H1 (cell line): ENCODE measurements around the gene NEK3. TPM values are rescaled to one million over a fixed set of nuclear protein-coding genes. Genes with fewer than 3 reads are reported as not detected.

Experiments
- CTCF ChIA-PET: fragments of 300-600 bp; sonication (Branson Sonifier 250); formaldehyde crosslinking; loops from one replicate; lab custom pipeline; 2021; ENCODE audit not compliant: partially characterized antibody; lab: Charles Lee
- POLR2A ChIA-PET: fragments of 300-600 bp; sonication (Branson Sonifier 250); formaldehyde crosslinking; loops from one replicate; lab custom pipeline; 2021; ENCODE audit warnings: inconsistent platforms; ENCODE audit not compliant: partially characterized antibody; lab: Charles Lee
- DNase-seq, 2 experiments: peaks; one replicate each; pipeline versions ENCODE4 v3.0.0 to v3.0.0-alpha.2; 2010 to 2022; ENCODE audit warnings: low spot score in 2 of 2, low read depth in 1 of 2, mixed read lengths in 1 of 2
- FAIRE-seq: peaks from 2 replicates; lab custom pipeline; 2011; peaks lifted over from hg19 to GRCh38; lab: Jason Lieb, UNC
- H2AFZ ChIP-seq: 2 replicates; pipeline ENCODE4 v1.8.1; 2012; ENCODE audit warnings: low read length, inconsistent platforms
- H2AK5ac ChIP-seq: 2 replicates; pipeline ENCODE4 v1.6.1; 2013; ENCODE audit warnings: low read depth, low read length
- H2BK120ac ChIP-seq: replicated peaks from 2 replicates; pipeline ENCODE3; 2013; ENCODE audit warnings: low read depth, low read length, inconsistent platforms
- H2BK12ac ChIP-seq: 2 replicates; pipeline ENCODE4 v1.6.1; 2013; ENCODE audit warnings: low read depth, low read length
- H2BK15ac ChIP-seq: 2 replicates; pipeline ENCODE4 v1.6.1; 2013; ENCODE audit warnings: low read length
- H2BK20ac ChIP-seq: 2 replicates; pipeline ENCODE4 v1.6.1; 2013; ENCODE audit warnings: low read length
- H2BK5ac ChIP-seq: 2 replicates; pipeline ENCODE4 v1.6.1; 2013; ENCODE audit warnings: low read depth, low read length
- H3K14ac ChIP-seq: 2 replicates; pipeline ENCODE4 v1.6.1; 2013; ENCODE audit warnings: inconsistent platforms; ENCODE audit not compliant: insufficient read length
- H3K18ac ChIP-seq: 2 replicates; pipeline ENCODE4 v1.6.1; 2013; ENCODE audit warnings: low read length; ENCODE audit errors: extremely low read depth
- H3K23ac ChIP-seq: 2 replicates; pipeline ENCODE4 v1.6.1; 2013; ENCODE audit warnings: inconsistent platforms; ENCODE audit not compliant: insufficient read length
- H3K23me2 ChIP-seq: 2 replicates; pipeline ENCODE4 v1.6.1; 2013; ENCODE audit warnings: low read depth, low read length
- H3K27ac ChIP-seq: 2 replicates; pipeline ENCODE4 v1.6.1; 2011; ENCODE audit warnings: low read depth, low read length, inconsistent platforms
- H3K27me3 ChIP-seq, 4 experiments: replicated peaks in 1 of 4; 1 replicate in 1 of 4; 2 replicates in 3 of 4; pipeline versions ENCODE4 v1.6.1 to v1.8.1; 2011 to 2013; ENCODE audit warnings: low read length in 3 of 4, mild to moderate bottlenecking in 3 of 4, inconsistent platforms in 2 of 4, mixed read lengths in 2 of 4, moderate library complexity in 1 of 4; ENCODE audit not compliant: control insufficient read depth in 3 of 4, insufficient read depth in 3 of 4; ENCODE audit errors: extremely low read depth in 1 of 4
- H3K36me3 ChIP-seq, 4 experiments: 2 replicates each; pipeline versions ENCODE4 v1.6.1 to v1.8.1; 2011 to 2013; ENCODE audit warnings: mild to moderate bottlenecking in 4 of 4, low read length in 3 of 4, moderate library complexity in 2 of 4, control low read depth in 1 of 4, inconsistent platforms in 1 of 4; ENCODE audit not compliant: insufficient read depth in 4 of 4, control insufficient read depth in 2 of 4
- H3K4ac ChIP-seq: replicated peaks from 2 replicates; pipeline ENCODE3; 2013; ENCODE audit warnings: low read length, low read depth, mixed read lengths, inconsistent platforms; ENCODE audit not compliant: insufficient read length
- H3K4me1 ChIP-seq, 4 experiments: replicated peaks in 1 of 4; 1 replicate in 1 of 4; 2 replicates in 3 of 4; pipeline versions ENCODE4 v1.6.1 to v1.8.1; 2011 to 2013; ENCODE audit warnings: low read length in 3 of 4, inconsistent platforms in 2 of 4, mixed read lengths in 1 of 4; ENCODE audit not compliant: insufficient read depth in 4 of 4, control insufficient read depth in 3 of 4
- H3K4me2 ChIP-seq, 2 experiments: 2 replicates each; pipeline versions ENCODE4 v1.6.1 to v1.8.1; 2011 to 2013; ENCODE audit warnings: low read depth in 2 of 2, low read length in 2 of 2, control low read depth in 1 of 2, inconsistent platforms in 1 of 2, mild to moderate bottlenecking in 1 of 2; ENCODE audit not compliant: insufficient read depth in 1 of 2
- H3K4me3 ChIP-seq, 4 experiments: fragments of 200-600, 300-600 bp in 1 of 4; sonication (generic), shearing (Covaris generic), sonication (Bioruptor Twin) in 1 of 4; 2 replicates each; pipeline versions ENCODE4 v1.5.1 to v1.8.1; 2011 to 2016; ENCODE audit warnings: low read length in 4 of 4, low read depth in 3 of 4, control low read depth in 2 of 4, inconsistent platforms in 2 of 4, mild to moderate bottlenecking in 2 of 4, mixed read lengths in 1 of 4, moderate library complexity in 1 of 4; ENCODE audit not compliant: insufficient read depth in 2 of 4; ENCODE audit errors: extremely low read depth in 1 of 4
- H3K56ac ChIP-seq: replicated peaks from 2 replicates; pipeline ENCODE3; 2013; ENCODE audit warnings: low read depth, mild to moderate bottlenecking, mixed read lengths, low read length, inconsistent platforms; ENCODE audit not compliant: insufficient read length
- H3K79me1 ChIP-seq: 2 replicates; pipeline ENCODE4 v1.6.1; 2013; ENCODE audit warnings: low read depth, low read length, control low read depth
- H3K79me2 ChIP-seq, 2 experiments: 2 replicates each; pipeline versions ENCODE4 v1.6.1 to v1.8.1; 2012 to 2013; ENCODE audit warnings: low read length in 2 of 2, mild to moderate bottlenecking in 2 of 2, inconsistent platforms in 1 of 2; ENCODE audit not compliant: insufficient read depth in 2 of 2, control insufficient read depth in 1 of 2
- H3K9ac ChIP-seq, 4 experiments: replicated peaks in 1 of 4; 1 replicate in 1 of 4; 2 replicates in 3 of 4; pipeline versions ENCODE4 v1.6.1 to v1.8.1; 2011 to 2013; ENCODE audit warnings: low read depth in 3 of 4, low read length in 3 of 4, control low read depth in 2 of 4, mild to moderate bottlenecking in 2 of 4, moderate library complexity in 2 of 4, inconsistent platforms in 1 of 4; ENCODE audit errors: extremely low read depth in 1 of 4
- H3K9me3 ChIP-seq, 2 experiments: 2 replicates each; pipeline versions ENCODE4 v1.6.1 to v1.8.1; 2012 to 2013; ENCODE audit warnings: mild to moderate bottlenecking in 2 of 2, moderate library complexity in 2 of 2, control low read depth in 1 of 2, inconsistent platforms in 1 of 2, low read depth in 1 of 2, low read length in 1 of 2, mixed read lengths in 1 of 2; ENCODE audit not compliant: insufficient read depth in 2 of 2
- H4K20me1 ChIP-seq, 2 experiments: replicated peaks in 1 of 2; 2 replicates each; pipeline versions ENCODE3 to v1.8.1; 2011 to 2013; ENCODE audit warnings: inconsistent platforms in 2 of 2, low read length in 2 of 2, mild to moderate bottlenecking in 1 of 2; ENCODE audit not compliant: insufficient read depth in 2 of 2, control insufficient read depth in 1 of 2
- H4K5ac ChIP-seq: 2 replicates; pipeline ENCODE4 v1.6.1; 2013; ENCODE audit warnings: low read length, low read depth, mixed read lengths, inconsistent platforms; ENCODE audit not compliant: insufficient read length
- H4K8ac ChIP-seq: 2 replicates; pipeline ENCODE4 v1.8.0; 2013; ENCODE audit warnings: mild to moderate bottlenecking, moderate library complexity, low read length, inconsistent platforms; ENCODE audit not compliant: insufficient read depth; ENCODE audit errors: extremely low read depth
- H4K91ac ChIP-seq: replicated peaks from 2 replicates; pipeline ENCODE3; 2013; ENCODE audit warnings: low read length, mixed read lengths, inconsistent platforms; ENCODE audit not compliant: insufficient read length
- ASH2L ChIP-seq: fragments of 200-600, 300-600 bp; sonication (generic); IDR thresholded peaks from one replicate; pipeline ENCODE4 v1.7.1; 2017; ENCODE audit warnings: low read length
- ATF2 ChIP-seq: IDR thresholded peaks from 2 replicates; pipeline ENCODE4 v1.6.1; 2012; ENCODE audit warnings: low read length, inconsistent platforms
- BCL11A ChIP-seq, 2 experiments: IDR thresholded peaks; one replicate each; pipeline ENCODE4 v1.6.1; 2011; ENCODE audit warnings: low read depth in 2 of 2, low read length in 2 of 2, mild to moderate bottlenecking in 2 of 2
- E2F6 ChIP-seq: IDR thresholded peaks from 2 replicates; pipeline ENCODE4 v1.6.1; 2012; ENCODE audit warnings: inconsistent platforms
- JUND ChIP-seq: IDR thresholded peaks from 2 replicates; pipeline ENCODE4 v1.6.1; 2011; ENCODE audit warnings: mild to moderate bottlenecking, improper control_type of control experiment, low read length
- KDM1A ChIP-seq: fragments of 200-600, 300-600 bp; sonication (generic); IDR thresholded peaks from 2 replicates; pipeline ENCODE4 v1.7.1; 2016; ENCODE audit warnings: mild to moderate bottlenecking, low read length, borderline replicate concordance
- MAX ChIP-seq: IDR thresholded peaks from 2 replicates; pipeline ENCODE4 v1.6.1; 2012; ENCODE audit warnings: inconsistent platforms
- TCF12 ChIP-seq: IDR thresholded peaks from 2 replicates; pipeline ENCODE4 v1.6.1; 2011; ENCODE audit warnings: low read depth, mild to moderate bottlenecking, low read length
- USF2 ChIP-seq: IDR thresholded peaks from 2 replicates; pipeline ENCODE4 v1.6.1; 2011; ENCODE audit warnings: low read length, improper control_type of control experiment
- ZNF274 ChIP-seq: IDR thresholded peaks from 2 replicates; pipeline ENCODE4 v1.7.0; 2012; ENCODE audit warnings: low read length, borderline replicate concordance; ENCODE audit errors: extremely low read depth
- WGBS, 2 experiments: shearing (Covaris generic) in 1 of 2; methylation state at CpG; one replicate each; pipeline versions ENCODE4 v1.1.6 to v1.1.7; 2013 to 2015; ENCODE audit warnings: low lambda C conversion rate in 2 of 2, mixed read lengths in 2 of 2, inconsistent platforms in 1 of 2, low coverage in 1 of 2, missing lambda C conversion rate in 1 of 2; ENCODE audit not compliant: insufficient replicate concordance in 2 of 2, insufficient coverage in 1 of 2, insufficient read length in 1 of 2; ENCODE audit errors: extremely low coverage in 1 of 2, missing lambda C conversion rate in 1 of 2; 5-methylcytosine and 5-hydroxymethylcytosine counted together
- polyA plus RNA-seq, 7 experiments: library from polyadenylated mRNA; depleted of rRNA in 3 of 7; stranded (reverse) in 5 of 7; unstranded in 2 of 7; fragments of >200 nt in 5 of 7; fragments of 200-250 nt in 2 of 7; gene quantifications; 1 replicate in 5 of 7; 2 replicates in 1 of 7; 4 replicates in 1 of 7; pipeline versions ENCODE4 v1.2.1 to v1.2.3, GENCODE V29; 2011 to 2013; ENCODE audit warnings: missing spikeins in 2 of 7, mixed read lengths in 2 of 7
- total RNA-seq: library from RNA; stranded (reverse); fragmentation: NEBNext Ultra II Directional; extraction: Animal tissue kit (Norgen Biotek cat#: 25700); gene quantifications from 2 replicates; pipeline ENCODE4 v1.2.1, GENCODE V29; 2021

NEK3 gene
- total and polyA plus RNA-seq, 2 of the 8 experiments (the other 6 are each of a cell fraction or from before 2014, with no cell fraction given), result 11.4 to 26.0 TPM

- no peak for DNase-seq
- no peak overlapping the region for H2BK5ac ChIP-seq
- no peaks in the 10 kb centered on the region for H3K23me2 ChIP-seq
- H2BK20ac ChIP-seq, result no peak overlapping the region
- H3K4me1 ChIP-seq, result no peaks in the 10 kb centered on the region
- no peak overlapping the region for H3K18ac ChIP-seq
- no peak overlapping the region for H3K14ac ChIP-seq
- H2AK5ac ChIP-seq, result no peak overlapping the region
- H3K9me3 ChIP-seq, result peaks cover 0 to 2% of the 10 kb centered on the region in 2 experiments; a peak in 2 of 4 replicates
- H3K56ac ChIP-seq, result no peak overlapping the region
- ChIA-PET CTCF (interaction anchor here (0.6 to 1.4 kb wide), 3 partner anchors 11 to 47 kb away, joined by 3 to 4 read pairs (median 3); no protein-coding TSS in a partner anchor), POLR2A (no interaction called here)
- no peak overlapping the region for H4K91ac ChIP-seq
- no peak overlapping the region for H4K5ac ChIP-seq
- H2BK120ac ChIP-seq, result no peak overlapping the region
- no peaks in the 10 kb centered on the region for H3K79me2 ChIP-seq
- H2BK15ac ChIP-seq, result no peak overlapping the region
- H3K27ac ChIP-seq, result no peak overlapping the region
- no peaks in the 10 kb centered on the region for H3K36me3 ChIP-seq
- H3K4ac ChIP-seq, result no peak overlapping the region
- H2AFZ ChIP-seq, result no peak overlapping the region
- H3K4me3 ChIP-seq, result no peak overlapping the region
- no peaks in the 10 kb centered on the region for H3K27me3 ChIP-seq
- H3K23ac ChIP-seq, result no peak overlapping the region
- no peak for FAIRE-seq
- no peak overlapping the region for H2BK12ac ChIP-seq
- no peaks in the 10 kb centered on the region for H3K79me1 ChIP-seq
- H3K9ac ChIP-seq, result no peak overlapping the region
- H4K20me1 ChIP-seq, result no peaks in the 10 kb centered on the region
- no peak overlapping the region for H4K8ac ChIP-seq
- no peak overlapping the region for H3K4me2 ChIP-seq
- 82% methylated on average over 1 of the region's 1 CpG; no CpG with 5 or more reads in 1 of the 2 experiments for WGBS, 2 experiments
- TF ChIP-seq ZNF274 (no peak), ATF2 (no peak), USF2 (no peak), JUND (no peak), TCF12 (no peak), KDM1A (no peak), ASH2L (no peak), MAX (no peak), BCL11A (IDR thresholded peaks at IDR 0.05; ENCODE audit: low read depth in 2 of 2, low read length in 2 of 2) (no peak), E2F6 (no peak)
Observed at GRCh38 chr13:52109116-52109670, 50.2 kb downstream of the NEK3 start.
